ENCODE results near the gene CAND2. TPM values are rescaled to one million over a fixed set of nuclear protein-coding genes. Genes with fewer than 3 reads are reported as not detected.

CAND2 gene
- total RNA-seq, 1 donor from 2014 or later, result 69.2 TPM

GRCh38 chr3:12797892-12798558 lies 1.5 kb downstream of the CAND2 start:
- ATAC-seq (no peak), DNase-seq (no peak)
- intact Hi-C loops (cut with micrococcal nuclease), result no loop called here

- intact Hi-C loops (cut with micrococcal nuclease), result no loop called here
- DNase-seq (peak; percentile 68), ATAC-seq (peak; percentile 73)
Measured at GRCh38 chr3:12798559-12799179, 2.2 kb downstream of the CAND2 start.

- DNase-seq (no peak), ATAC-seq (peak; percentile 4)
- intact Hi-C loops (cut with micrococcal nuclease), result no loop called here
Measured at GRCh38 chr3:12799525-12800440, 3.3 kb downstream of the CAND2 start.

- DNase-seq (no peak), ATAC-seq (no peak)
- intact Hi-C loops (cut with micrococcal nuclease), result no loop called here
Measured at GRCh38 chr3:12803371-12803770, 6.9 kb downstream of the CAND2 start.

- DNase-seq (no peak), ATAC-seq (no peak)
Measured at GRCh38 chr3:12807066-12807465, 10.6 kb downstream of the CAND2 start.

GRCh38 chr3:12807601-12808359 lies 11.3 kb downstream of the CAND2 start:
- intact Hi-C loops (cut with micrococcal nuclease), result no loop called here
- ATAC-seq, result no peak
- DNase-seq, result no peak

More at GRCh38 chr3:12807066-12807465, 10.6 kb downstream of the CAND2 start:
- intact Hi-C loops (cut with micrococcal nuclease), result no loop called here

- intact Hi-C loops (cut with micrococcal nuclease), result no loop called here
- ATAC-seq (no peak), DNase-seq (no peak)
Measured at GRCh38 chr3:12808587-12808986, 12.1 kb downstream of the CAND2 start.

GRCh38 chr3:12809001-12809400 lies 12.5 kb downstream of the CAND2 start:
- DNase-seq (no peak), ATAC-seq (no peak)
- intact Hi-C loops (cut with micrococcal nuclease), result no loop called here

GRCh38 chr3:12809435-12809834 lies 13.0 kb downstream of the CAND2 start:
- intact Hi-C loops (cut with micrococcal nuclease), result no loop called here
- ATAC-seq, result no peak
- no peak for DNase-seq

GRCh38 chr3:12810013-12810780 lies 13.7 kb downstream of the CAND2 start:
- DNase-seq (peak; percentile 98), ATAC-seq (peak; percentile 98)
- intact Hi-C loops (cut with micrococcal nuclease), result no loop called here

- no peak for DNase-seq
- ATAC-seq, result no peak
- intact Hi-C loops (cut with micrococcal nuclease), result no loop called here
Measured at GRCh38 chr3:12810961-12811360, 14.5 kb downstream of the CAND2 start.

- ATAC-seq (no peak), DNase-seq (no peak)
- intact Hi-C loops (cut with micrococcal nuclease), result no loop called here
Measured at GRCh38 chr3:12812812-12813211, 16.3 kb downstream of the CAND2 start.

GRCh38 chr3:12813967-12814366 lies 17.5 kb downstream of the CAND2 start:
- DNase-seq (no peak), ATAC-seq (no peak)
- intact Hi-C loops (cut with micrococcal nuclease), result no loop called here

GRCh38 chr3:12815078-12815477 lies 18.6 kb downstream of the CAND2 start:
- intact Hi-C loops (cut with micrococcal nuclease), result no loop called here
- no peak for ATAC-seq
- no peak for DNase-seq

GRCh38 chr3:12815719-12816118 lies 19.2 kb downstream of the CAND2 start:
- intact Hi-C loops (cut with micrococcal nuclease), result no loop called here
- ATAC-seq, result no peak
- DNase-seq, result no peak

GRCh38 chr3:12816521-12817342 lies 20.3 kb downstream of the CAND2 start:
- ATAC-seq, result peak; percentile 63
- intact Hi-C loops (cut with micrococcal nuclease), result no loop called here

GRCh38 chr3:12817343-12817710 lies 20.8 kb downstream of the CAND2 start:
- peak; percentile 54 for ATAC-seq
- DNase-seq, result peak; percentile 68
- intact Hi-C loops (cut with micrococcal nuclease), result no loop called here

More at GRCh38 chr3:12816521-12817342, 20.3 kb downstream of the CAND2 start:
- peak; percentile 61 for DNase-seq

GRCh38 chr3:12818273-12818672 lies 21.8 kb downstream of the CAND2 start:
- intact Hi-C loops (cut with micrococcal nuclease), result no loop called here
- ATAC-seq (no peak), DNase-seq (no peak)
